A673 (cell line): Measurements from ENCODE around the gene TMEM232. TPM values are rescaled to one million over a fixed set of nuclear protein-coding genes. Genes with fewer than 3 reads are reported as not detected.

ENCODE experiments used
- BruUV-seq: library from RNA; stranded (reverse); fragments of 400-500 nt; replicated peaks from 2 replicates; lab custom pipeline; 2021; lab: Mats Ljungman, UMichigan
- CTCF ChIA-PET: fragments of 300-600 bp; sonication (Branson Sonifier 250); formaldehyde crosslinking; loops from one replicate; lab custom pipeline; 2022; ENCODE audit warnings: antibody characterized with exemption; lab: Charles Lee
- POLR2A ChIA-PET: fragments of 300-600 bp; sonication (Branson Sonifier 250); formaldehyde crosslinking; loops from one replicate; lab custom pipeline; 2022; ENCODE audit warnings: antibody characterized with exemption; ENCODE audit not compliant: low non-redundant PET; lab: Charles Lee
- DNase-seq: peaks from one replicate; pipeline ENCODE4 v3.0.0-alpha.2; 2015; ENCODE audit warnings: low spot score
- H3K27ac ChIP-seq: fragments of 200-600 bp; sonication (generic); 2 replicates; pipeline ENCODE4 v1.5.1; 2016; ENCODE audit warnings: mixed run types, low read depth, mild to moderate bottlenecking, mixed read lengths, antibody characterized with exemption, low read length; ENCODE audit not compliant: poor library complexity, severe bottlenecking
- H3K27me3 ChIP-seq: fragments of 200-600 bp; sonication (generic); replicated peaks from 2 replicates; pipeline ENCODE4 v1.6.1; 2017; ENCODE audit warnings: mixed run types, low read depth, mild to moderate bottlenecking, mixed read lengths, antibody characterized with exemption, low read length; ENCODE audit not compliant: insufficient read depth, poor library complexity
- H3K36me3 ChIP-seq: fragments of 200-600 bp; sonication (generic); 2 replicates; pipeline ENCODE4 v1.6.1; 2016; ENCODE audit warnings: mixed run types, mild to moderate bottlenecking, mixed read lengths, antibody characterized with exemption, low read length; ENCODE audit not compliant: insufficient read depth, poor library complexity, severe bottlenecking
- H3K4me1 ChIP-seq: fragments of 200-600 bp; sonication (generic); 2 replicates; pipeline ENCODE4 v1.6.1; 2017; ENCODE audit warnings: mixed run types, mild to moderate bottlenecking, mixed read lengths, antibody characterized with exemption, low read length; ENCODE audit not compliant: insufficient read depth, poor library complexity, severe bottlenecking
- H3K4me3 ChIP-seq: fragments of 200-600 bp; sonication (generic); 2 replicates; pipeline ENCODE4 v1.5.1; 2016; ENCODE audit warnings: low read depth, mixed run types, mild to moderate bottlenecking, mixed read lengths, low read length; ENCODE audit not compliant: poor library complexity, severe bottlenecking
- H3K9me3 ChIP-seq: fragments of 200-600 bp; sonication (generic); 2 replicates; pipeline ENCODE4 v1.6.1; 2016; ENCODE audit warnings: mixed run types, low read depth, mild to moderate bottlenecking, mixed read lengths, antibody characterized with exemption, low read length; ENCODE audit not compliant: poor library complexity, severe bottlenecking
- CTCF ChIP-seq: fragments of 300-800, 200-600 bp; sonication (generic); conservative IDR thresholded peaks from 2 replicates; pipeline ENCODE4 v1.5.1; 2017; ENCODE audit warnings: low read depth, mild to moderate bottlenecking, antibody characterized with exemption, low read length, moderate library complexity, mixed read lengths
- EZH2 ChIP-seq: fragments of 200-600 bp; sonication (generic); IDR thresholded peaks from 2 replicates; pipeline ENCODE4 v1.6.1; 2017; ENCODE audit warnings: borderline replicate concordance, low read depth, mild to moderate bottlenecking, mixed read lengths, antibody characterized with exemption, low read length; ENCODE audit not compliant: poor library complexity, severe bottlenecking
- intact Hi-C: fragments of 100-400 bp; cut with micrococcal nuclease; formaldehyde crosslinking; loops from one replicate; pipeline ENCODE4 v1.10.0; 2022; ENCODE audit not compliant: unreplicated experiment
- total RNA-seq: library from RNA; stranded (reverse); gene quantifications from 2 replicates; pipeline ENCODE4 v1.2.3, GENCODE V29; 2021

TMEM232 gene
- total RNA-seq, 1 experiment from 2014 or later, result 0.82 TPM

GRCh38 chr5:110665184-110665726 lies 61.2 kb downstream of the TMEM232 start:
- no TSS peak for BruUV-seq
- CTCF ChIA-PET, result no interaction called here

GRCh38 chr5:110663525-110663924 lies 62.9 kb downstream of the TMEM232 start:
- intact Hi-C loops, result no loop called here
- Histone ChIP-seq H3K4me1 (no peaks in the 10 kb centered on the region), H3K27ac (no peak overlapping the region), H3K9me3 (no peaks in the 10 kb centered on the region), H3K36me3 (no peaks in the 10 kb centered on the region), H3K4me3 (no peak overlapping the region), H3K27me3 (no peaks in the 10 kb centered on the region)
- BruUV-seq, result no TSS peak
- TF ChIP-seq CTCF, result no peak
- POLR2A ChIA-PET, result no interaction called here
- CTCF ChIA-PET, result no interaction called here
- DNase-seq, result no peak

More at GRCh38 chr5:110665184-110665726, 61.2 kb downstream of the TMEM232 start:
- Histone ChIP-seq H3K27me3 (no peaks in the 10 kb centered on the region), H3K4me1 (no peaks in the 10 kb centered on the region), H3K27ac (no peak overlapping the region), H3K4me3 (no peak overlapping the region), H3K36me3 (no peaks in the 10 kb centered on the region), H3K9me3 (no peaks in the 10 kb centered on the region)
- DNase-seq, result no peak
- intact Hi-C loops, result no loop called here
- POLR2A ChIA-PET, result no interaction called here
- TF ChIP-seq CTCF, result no peak
- TF ChIP-seq EZH2, result no peak

GRCh38 chr5:110658006-110658405 lies 68.5 kb downstream of the TMEM232 start:
- TF ChIP-seq CTCF, result no peak
- TF ChIP-seq EZH2, result no peak
- Histone ChIP-seq H3K36me3 (no peaks in the 10 kb centered on the region), H3K9me3 (no peaks in the 10 kb centered on the region), H3K27me3 (no peaks in the 10 kb centered on the region), H3K4me1 (no peaks in the 10 kb centered on the region), H3K4me3 (no peak overlapping the region), H3K27ac (no peak overlapping the region)
- ChIA-PET POLR2A (no interaction called here), CTCF (no interaction called here)
- intact Hi-C loops, result no loop called here
- DNase-seq, result no peak
- BruUV-seq, result no TSS peak
